HepG2 (cell line): ENCODE measurements around the gene MYLK. TPM values are rescaled to one million over a fixed set of nuclear protein-coding genes. Genes with fewer than 3 reads are reported as not detected.

Experiments used
- ATF2 ChIP-seq: sonication (generic); formaldehyde crosslinking; IDR thresholded peaks from 2 replicates; pipeline ENCODE4 v1.4.0; 2020; ENCODE audit warnings: missing genetic modification reagents
- BRF2 ChIP-seq: sonication (generic); formaldehyde crosslinking; IDR thresholded peaks from 2 replicates; pipeline ENCODE4 v1.8.1; 2022; ENCODE audit warnings: mild to moderate bottlenecking, missing genetic modification reagents
- NPAS2 ChIP-seq: sonication (generic); formaldehyde crosslinking; IDR thresholded peaks from 2 replicates; pipeline ENCODE4 v1.8.0; 2022; ENCODE audit warnings: mild to moderate bottlenecking, missing genetic modification reagents, borderline replicate concordance
- PITX1 ChIP-seq: sonication (generic); formaldehyde crosslinking; IDR thresholded peaks from 2 replicates; pipeline ENCODE4 v1.5.1; 2020; ENCODE audit warnings: mild to moderate bottlenecking, missing genetic modification reagents
- RNF219 ChIP-seq: sonication (generic); formaldehyde crosslinking; IDR thresholded peaks from 2 replicates; pipeline ENCODE4 v1.5.0; 2020; ENCODE audit warnings: mild to moderate bottlenecking, missing genetic modification reagents
- RXRB ChIP-seq: IDR thresholded peaks from 2 replicates; pipeline ENCODE4 v1.6.1; 2016; ENCODE audit warnings: borderline replicate concordance, missing genetic modification reagents, missing compliant biosample characterization
- SIN3B ChIP-seq: fragments of 150-350 bp; IDR thresholded peaks from 2 replicates; pipeline ENCODE4 v1.6.1; 2014; ENCODE audit warnings: low read length
- SP1 ChIP-seq, 2 experiments: fragments of 450-650 bp in 1 of 2; sonication (generic) in 1 of 2; formaldehyde crosslinking in 1 of 2; IDR thresholded peaks; 2 replicates each; pipeline versions ENCODE4 v1.4.0 to v1.6.1; 2016 to 2020; ENCODE audit warnings: missing genetic modification reagents in 1 of 2
- TERF1 ChIP-seq: sonication (generic); formaldehyde crosslinking; IDR thresholded peaks from 2 replicates; pipeline ENCODE4 v1.8.0; 2022; ENCODE audit warnings: mild to moderate bottlenecking, missing genetic modification reagents, moderate library complexity
- YY1 ChIP-seq: IDR thresholded peaks from 2 replicates; pipeline ENCODE4 v1.6.1; 2011; ENCODE audit warnings: low read length, low read depth, moderate library complexity, mild to moderate bottlenecking; ENCODE audit not compliant: insufficient read depth, insufficient replicate concordance
- ZFP36L1 ChIP-seq: sonication (generic); formaldehyde crosslinking; IDR thresholded peaks from 2 replicates; pipeline ENCODE4 v1.8.0; 2022; ENCODE audit warnings: mild to moderate bottlenecking, missing genetic modification reagents, moderate library complexity
- ZNF205 ChIP-seq: IDR thresholded peaks from 2 replicates; pipeline ENCODE4 v1.6.1; 2018; ENCODE audit warnings: missing biosample characterization, missing genetic modification reagents
- ZNF251 ChIP-seq: sonication (generic); formaldehyde crosslinking; IDR thresholded peaks from 2 replicates; pipeline ENCODE4 v1.9.0; 2021; ENCODE audit warnings: mild to moderate bottlenecking, missing genetic modification reagents
- ZNF253 ChIP-seq: sonication (generic); formaldehyde crosslinking; IDR thresholded peaks from 2 replicates; pipeline ENCODE4 v1.8.0; 2022; ENCODE audit warnings: mild to moderate bottlenecking, missing genetic modification reagents, borderline replicate concordance
- ZNF639 ChIP-seq: conservative IDR thresholded peaks from 2 replicates; pipeline ENCODE4 v1.6.1; 2018; ENCODE audit warnings: missing genetic modification reagents
- ZNF749 ChIP-seq: sonication (generic); formaldehyde crosslinking; IDR thresholded peaks from 2 replicates; pipeline ENCODE4 v1.8.0; 2022; ENCODE audit warnings: mild to moderate bottlenecking, missing genetic modification reagents, moderate library complexity, borderline replicate concordance
- ZNF780A ChIP-seq: sonication (generic); formaldehyde crosslinking; IDR thresholded peaks from 2 replicates; pipeline ENCODE4 v1.8.0; 2022; ENCODE audit warnings: mild to moderate bottlenecking, missing genetic modification reagents, moderate library complexity
- ZSCAN31 ChIP-seq: sonication (generic); formaldehyde crosslinking; IDR thresholded peaks from 2 replicates; pipeline ENCODE4 v1.5.0; 2020; ENCODE audit warnings: low read depth, mild to moderate bottlenecking, missing genetic modification reagents
- ZZZ3 ChIP-seq: sonication (generic); formaldehyde crosslinking; IDR thresholded peaks from 2 replicates; pipeline ENCODE4 v1.4.0; 2020; ENCODE audit warnings: missing genetic modification reagents, mild to moderate bottlenecking, borderline replicate concordance
- polyA plus RNA-seq, 8 experiments: library from polyadenylated mRNA; depleted of rRNA in 3 of 8; stranded (reverse) in 7 of 8; unstranded in 1 of 8; fragments of >200 nt; fragmentation: Illumina TruSeq in 4 of 8; extraction: Trizol in 4 of 8; gene quantifications; 2 replicates each; pipeline versions ENCODE4 v1.2.1 to v1.2.3, GENCODE V29; 2011 to 2016; ENCODE audit warnings: low read depth in 4 of 8, missing spikeins in 1 of 8, mixed read lengths in 1 of 8; ENCODE audit not compliant: insufficient read depth in 1 of 8
- total RNA-seq, 5 experiments: library from RNA; depleted of rRNA; stranded (reverse); fragments of >200 nt; fragmentation: Illumina TruSeq; extraction: Trizol; gene quantifications; 2 replicates each; pipeline ENCODE4 v1.2.3, GENCODE V29; 2016; ENCODE audit warnings: low read depth in 1 of 5

MYLK gene
- total and polyA plus RNA-seq, 2 of the 13 experiments (the other 11 are each of a cell fraction or from before 2014, with no cell fraction given) = 10.6 to 34.9 TPM

- peak; percentile 32; the same call in 1 of the 2 replicates for TF ChIP-seq ZNF749 (CRISPR knock-in tag)
- no peak for TF ChIP-seq SIN3B
- TF ChIP-seq RNF219 (CRISPR knock-in tag) = no peak; the same call in none of the 2 replicates
- TF ChIP-seq ATF2 (CRISPR knock-in tag) = peak; percentile 24
- peak; percentile 81 for TF ChIP-seq PITX1 (CRISPR knock-in tag)
- TF ChIP-seq ZNF205 = peak; percentile 57; the same call in 1 of the 2 replicates
- TF ChIP-seq ZNF253 (CRISPR knock-in tag) = no peak
- peak; percentile 69 for TF ChIP-seq RXRB (CRISPR knock-in tag)
- no peak for TF ChIP-seq ZNF251 (CRISPR knock-in tag)
- TF ChIP-seq YY1 = peak; percentile 99
- peak; percentile 13; the same call in 1 of the 2 replicates for TF ChIP-seq ZFP36L1 (CRISPR knock-in tag)
- peak; percentile 81; the same call in 1 of the 2 replicates for TF ChIP-seq BRF2 (CRISPR knock-in tag)
- TF ChIP-seq NPAS2 = no peak
- peak; percentile 18; the same call in 1 of the 2 replicates for TF ChIP-seq ZNF639 (CRISPR knock-in tag)
- peak; percentile 44 for TF ChIP-seq ZSCAN31 (CRISPR knock-in tag)
- no peak for TF ChIP-seq ZZZ3
- TF ChIP-seq SP1 (IDR thresholded peaks at IDR 0.05) = no peak
- TF ChIP-seq SP1 (CRISPR knock-in tag; IDR thresholded peaks at IDR 0.05) = peak; percentile 73
- TF ChIP-seq TERF1 (CRISPR knock-in tag) = no peak
- TF ChIP-seq ZNF780A (CRISPR knock-in tag) = 0 out of 2 replicates have a peak, but pooled peaks have one; percentile 17
These were observed 298.9 kb downstream of the MYLK start, which contains the start of gene HACD2 (continued) for GRCh38 chr3:123584988-123585937.
